Neural cell (in vitro differentiated cells): ENCODE results near the gene ERMN. TPM values are rescaled to one million over a fixed set of nuclear protein-coding genes. Genes with fewer than 3 reads are reported as not detected.

Experiments
- H2AFZ ChIP-seq: fragments of 200-600, 300-800 bp; sonication (generic), shearing (Covaris generic); 2 replicates; pipeline ENCODE4 v1.6.0; 2014; ENCODE audit warnings: low read depth, mild to moderate bottlenecking, antibody characterized with exemption, low read length, moderate library complexity
- H3F3A ChIP-seq: fragments of 200-600 bp; shearing (Covaris generic); 2 replicates; pipeline ENCODE4 v1.6.1; 2016; ENCODE audit warnings: mild to moderate bottlenecking, moderate library complexity, mixed read lengths, antibody characterized with exemption, low read length; ENCODE audit not compliant: insufficient read depth, poor library complexity, severe bottlenecking
- H3K27ac ChIP-seq: fragments of 200-600, 300-800 bp; sonication (generic), shearing (Covaris generic); 2 replicates; pipeline ENCODE4 v1.5.1; 2014; ENCODE audit warnings: mild to moderate bottlenecking, low read length, moderate library complexity
- H3K27me3 ChIP-seq: fragments of 300-800, 200-600 bp; sonication (generic), shearing (Covaris generic); 2 replicates; pipeline ENCODE4 v1.6.0; 2014; ENCODE audit warnings: mild to moderate bottlenecking, low read depth, low read length, moderate library complexity; ENCODE audit not compliant: insufficient read depth
- H3K36me3 ChIP-seq: fragments of 300-800, 200-600 bp; sonication (generic), shearing (Covaris generic); 2 replicates; pipeline ENCODE4 v1.5.1; 2014; ENCODE audit warnings: mild to moderate bottlenecking, antibody characterized with exemption, low read length, moderate library complexity; ENCODE audit not compliant: insufficient read depth
- H3K4me2 ChIP-seq: fragments of 300-800, 200-600 bp; sonication (generic), shearing (Covaris generic); 2 replicates; pipeline ENCODE4 v1.6.0; 2014; ENCODE audit warnings: mild to moderate bottlenecking, low read length
- H3K4me3 ChIP-seq: fragments of 300-800, 200-600 bp; sonication (generic), shearing (Covaris generic); 2 replicates; pipeline ENCODE4 v1.5.1; 2014; ENCODE audit warnings: mild to moderate bottlenecking, low read length, moderate library complexity
- H3K79me2 ChIP-seq: fragments of 200-600 bp; shearing (Covaris generic); replicated peaks from 2 replicates; pipeline ENCODE4 v1.6.0; 2014; ENCODE audit warnings: mild to moderate bottlenecking, low read length, moderate library complexity; ENCODE audit not compliant: insufficient read depth
- H3K9ac ChIP-seq: fragments of 300-800, 200-600 bp; sonication (generic), shearing (Covaris generic); 2 replicates; pipeline ENCODE4 v1.6.1; 2016; ENCODE audit warnings: mild to moderate bottlenecking, low read length, mixed read lengths
- H3K9me2 ChIP-seq: fragments of 200-600 bp; shearing (Covaris generic); 2 replicates; pipeline ENCODE4 v1.6.1; 2016; ENCODE audit warnings: mild to moderate bottlenecking, low read length, mixed read lengths; ENCODE audit not compliant: insufficient read depth
- H3K9me3 ChIP-seq: fragments of 200-600, 300-800 bp; sonication (generic), shearing (Covaris generic); 2 replicates; pipeline ENCODE4 v1.6.1; 2016; ENCODE audit warnings: mild to moderate bottlenecking, mixed run types, low read length, moderate library complexity, mixed read lengths
- H4K20me1 ChIP-seq: fragments of 200-600 bp; shearing (Covaris generic); 2 replicates; pipeline ENCODE4 v1.6.1; 2016; ENCODE audit warnings: mild to moderate bottlenecking, mixed run types; ENCODE audit not compliant: insufficient read depth
- CTCF ChIP-seq: fragments of 450-650 bp; IDR thresholded peaks from 2 replicates; pipeline ENCODE4 v1.5.1; 2014; ENCODE audit warnings: antibody characterized with exemption, mild to moderate bottlenecking, moderate library complexity; ENCODE audit not compliant: poor library complexity, severe bottlenecking
- EP300 ChIP-seq: fragments of 450-650 bp; conservative IDR thresholded peaks from 2 replicates; pipeline ENCODE4 v1.6.1; 2014; ENCODE audit warnings: antibody characterized with exemption, mild to moderate bottlenecking, moderate library complexity; ENCODE audit not compliant: poor library complexity, severe bottlenecking
- EZH2 ChIP-seq: fragments of 200-600, 300-800 bp; shearing (Covaris generic), sonication (generic); IDR thresholded peaks from 2 replicates; pipeline ENCODE4 v1.6.1; 2014; ENCODE audit warnings: antibody characterized with exemption, low read length, borderline replicate concordance, mild to moderate bottlenecking; ENCODE audit not compliant: insufficient read depth, poor library complexity, severe bottlenecking
- MXI1 ChIP-seq: fragments of 450-650 bp; conservative IDR thresholded peaks from 2 replicates; pipeline ENCODE4 v1.6.1; 2014; ENCODE audit warnings: antibody characterized with exemption, mild to moderate bottlenecking; ENCODE audit not compliant: poor library complexity, severe bottlenecking
- POLR2AphosphoS5 ChIP-seq: IDR thresholded peaks from 2 replicates; pipeline ENCODE4 v1.6.1; 2012
- RAD21 ChIP-seq: fragments of 450-650 bp; conservative IDR thresholded peaks from 2 replicates; pipeline ENCODE4 v1.6.1; 2014; ENCODE audit warnings: antibody characterized with exemption, mild to moderate bottlenecking, moderate library complexity
- REST ChIP-seq: IDR thresholded peaks from 2 replicates; pipeline ENCODE4 v1.6.1; 2012; ENCODE audit warnings: borderline replicate concordance
- SMC3 ChIP-seq: fragments of 450-650 bp; conservative IDR thresholded peaks from 2 replicates; pipeline ENCODE4 v1.6.1; 2014; ENCODE audit warnings: antibody characterized with exemption, mild to moderate bottlenecking, moderate library complexity; ENCODE audit not compliant: poor library complexity
- TAF1 ChIP-seq: IDR thresholded peaks from 2 replicates; pipeline ENCODE4 v1.6.1; 2012; ENCODE audit warnings: low read depth
- polyA plus RNA-seq: library from polyadenylated mRNA; depleted of rRNA; stranded (reverse); fragments of >200 nt; gene quantifications from 2 replicates; pipeline ENCODE4 v1.2.3, GENCODE V29; 2014

The ERMN gene
- polyA plus RNA-seq, 1 donor from 2014 or later, result not detected

- no peaks in the 10 kb centered on the region for H3K9me3 ChIP-seq
- no peak overlapping the region for H3K4me3 ChIP-seq
- H2AFZ ChIP-seq, result no peak overlapping the region
- no peak overlapping the region for H3K4me2 ChIP-seq
- H4K20me1 ChIP-seq, result no peaks in the 10 kb centered on the region
- H3K9ac ChIP-seq, result no peak overlapping the region
- no peaks in the 10 kb centered on the region for H3K9me2 ChIP-seq
- no peaks in the 10 kb centered on the region for H3K36me3 ChIP-seq
- H3F3A ChIP-seq, result no peaks in the 10 kb centered on the region
- H3K27ac ChIP-seq, result no peak overlapping the region
- H3K27me3 ChIP-seq, result no peaks in the 10 kb centered on the region
- no peaks in the 10 kb centered on the region for H3K79me2 ChIP-seq
- TF ChIP-seq SMC3 (peak; percentile 90), MXI1 (no peak), TAF1 (no peak), EP300 (no peak), EZH2 (no peak), POLR2AphosphoS5 (no peak), RAD21 (peak; percentile 91), CTCF (peak; percentile 88), REST (no peak)
Measured at GRCh38 chr2:157302492-157303099, 23.0 kb downstream of the ERMN start.

GRCh38 chr2:157301307-157301706, 24.3 kb downstream of the ERMN start:
- Histone ChIP-seq H2AFZ (no peak overlapping the region), H3F3A (no peaks in the 10 kb centered on the region), H3K36me3 (no peaks in the 10 kb centered on the region), H3K79me2 (no peaks in the 10 kb centered on the region), H3K9me2 (no peaks in the 10 kb centered on the region), H3K27ac (no peak overlapping the region), H4K20me1 (no peaks in the 10 kb centered on the region), H3K9me3 (no peaks in the 10 kb centered on the region), H3K9ac (no peak overlapping the region), H3K4me3 (no peak overlapping the region), H3K4me2 (no peak overlapping the region), H3K27me3 (no peaks in the 10 kb centered on the region)
- no peak for TF ChIP-seq CTCF
- TF ChIP-seq POLR2AphosphoS5, result no peak
- TF ChIP-seq RAD21, result no peak
- TF ChIP-seq MXI1, result no peak
- no peak for TF ChIP-seq EP300
- no peak for TF ChIP-seq TAF1
- no peak for TF ChIP-seq REST
- TF ChIP-seq SMC3, result no peak
- TF ChIP-seq EZH2, result no peak
